ENCODE results near the gene PKD1. TPM values are rescaled to one million over a fixed set of nuclear protein-coding genes. Genes with fewer than 3 reads are reported as not detected.
A peak's percentile ranks its signal among the peaks of the same experiment; 100 is the strongest.

Gene PKD1
- total and polyA plus RNA-seq, 2 of the 13 experiments (the other 11 are each of a cell fraction or from before 2014, with no cell fraction given) = 22.1 to 23.0 TPM

DNA sequence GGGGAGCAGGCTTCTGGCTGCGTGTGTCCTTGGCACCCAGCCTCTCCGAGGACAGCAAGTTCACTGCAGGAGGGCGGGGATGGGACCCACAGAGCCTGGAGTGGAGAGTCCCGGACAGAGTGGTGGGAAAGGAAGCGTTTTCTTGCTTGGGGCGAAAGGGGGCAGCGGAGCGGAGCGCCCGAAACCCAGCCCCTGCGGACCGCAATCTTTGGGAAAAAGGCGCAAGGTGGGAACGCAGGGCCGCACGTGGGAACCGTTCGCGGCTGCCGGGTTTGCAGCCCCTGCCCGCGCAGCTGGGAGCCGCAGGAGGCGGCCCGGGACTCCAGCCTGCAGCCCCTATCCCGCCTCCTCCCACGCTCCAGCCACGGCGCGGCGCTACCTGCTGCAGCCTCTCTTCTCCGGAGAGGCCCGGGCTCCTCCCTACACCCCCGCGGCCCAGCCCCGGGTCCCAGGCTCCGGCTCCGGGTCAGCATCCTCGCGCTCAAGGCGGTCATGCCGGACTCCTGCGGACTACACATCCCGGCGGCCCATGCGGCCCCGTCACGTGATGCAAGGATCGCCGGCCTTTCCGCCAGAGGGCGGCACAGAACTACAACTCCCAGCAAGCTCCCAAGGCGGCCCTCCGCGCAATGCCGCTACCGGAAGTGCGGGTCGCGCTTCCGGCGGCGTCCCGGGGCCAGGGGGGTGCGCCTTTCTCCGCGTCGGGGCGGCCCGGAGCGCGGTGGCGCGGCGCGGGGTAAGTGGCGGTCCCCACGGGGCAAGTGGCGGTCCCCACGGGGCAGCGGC, 88.2 kb downstream of the PKD1 start, which contains the start of the genes NTHL1 and TSC2 (continued):
- no peak; the same call in none of the 2 replicates for TF ChIP-seq HOXD1 (CRISPR knock-in tag; IDR thresholded peaks at IDR 0.05)
- TF ChIP-seq, protein P1, sequence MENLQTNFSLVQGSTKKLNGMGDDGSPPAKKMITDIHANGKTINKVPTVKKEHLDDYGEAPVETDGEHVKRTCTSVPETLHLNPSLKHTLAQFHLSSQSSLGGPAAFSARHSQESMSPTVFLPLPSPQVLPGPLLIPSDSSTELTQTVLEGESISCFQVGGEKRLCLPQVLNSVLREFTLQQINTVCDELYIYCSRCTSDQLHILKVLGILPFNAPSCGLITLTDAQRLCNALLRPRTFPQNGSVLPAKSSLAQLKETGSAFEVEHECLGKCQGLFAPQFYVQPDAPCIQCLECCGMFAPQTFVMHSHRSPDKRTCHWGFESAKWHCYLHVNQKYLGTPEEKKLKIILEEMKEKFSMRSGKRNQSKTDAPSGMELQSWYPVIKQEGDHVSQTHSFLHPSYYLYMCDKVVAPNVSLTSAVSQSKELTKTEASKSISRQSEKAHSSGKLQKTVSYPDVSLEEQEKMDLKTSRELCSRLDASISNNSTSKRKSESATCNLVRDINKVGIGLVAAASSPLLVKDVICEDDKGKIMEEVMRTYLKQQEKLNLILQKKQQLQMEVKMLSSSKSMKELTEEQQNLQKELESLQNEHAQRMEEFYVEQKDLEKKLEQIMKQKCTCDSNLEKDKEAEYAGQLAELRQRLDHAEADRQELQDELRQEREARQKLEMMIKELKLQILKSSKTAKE (CRISPR knock-in tag; IDR thresholded peaks at IDR 0.05; ENCODE audit: borderline replicate concordance) = peak; percentile 48; the same call in 1 of the 2 replicates
- peak; percentile 71 for TF ChIP-seq ZNF891 (CRISPR knock-in tag; IDR thresholded peaks at IDR 0.05)
- TF ChIP-seq MBD4 (IDR thresholded peaks at IDR 0.05; ENCODE audit: borderline replicate concordance, low read length) = no peak
- TF ChIP-seq IRF2 (CRISPR knock-in tag; IDR thresholded peaks at IDR 0.05) = peak; percentile 96
- TF ChIP-seq NFE2L2 (IDR thresholded peaks at IDR 0.05; ENCODE audit: low read length) = no peak
- 0 out of 2 replicates have a peak, but pooled peaks have one; percentile 16 for TF ChIP-seq ZNF292 (CRISPR knock-in tag; IDR thresholded peaks at IDR 0.05; ENCODE audit: borderline replicate concordance, low read depth)
- no peak for TF ChIP-seq PAF1 (CRISPR knock-in tag; IDR thresholded peaks at IDR 0.05)
- TF ChIP-seq, protein P2, sequence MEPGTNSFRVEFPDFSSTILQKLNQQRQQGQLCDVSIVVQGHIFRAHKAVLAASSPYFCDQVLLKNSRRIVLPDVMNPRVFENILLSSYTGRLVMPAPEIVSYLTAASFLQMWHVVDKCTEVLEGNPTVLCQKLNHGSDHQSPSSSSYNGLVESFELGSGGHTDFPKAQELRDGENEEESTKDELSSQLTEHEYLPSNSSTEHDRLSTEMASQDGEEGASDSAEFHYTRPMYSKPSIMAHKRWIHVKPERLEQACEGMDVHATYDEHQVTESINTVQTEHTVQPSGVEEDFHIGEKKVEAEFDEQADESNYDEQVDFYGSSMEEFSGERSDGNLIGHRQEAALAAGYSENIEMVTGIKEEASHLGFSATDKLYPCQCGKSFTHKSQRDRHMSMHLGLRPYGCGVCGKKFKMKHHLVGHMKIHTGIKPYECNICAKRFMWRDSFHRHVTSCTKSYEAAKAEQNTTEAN (CRISPR knock-in tag; conservative IDR thresholded peaks at IDR 0.05) = no peak
- no peak for TF ChIP-seq ARHGAP35 (CRISPR knock-in tag; IDR thresholded peaks at IDR 0.05; ENCODE audit: borderline replicate concordance)
- TF ChIP-seq, protein P3, sequence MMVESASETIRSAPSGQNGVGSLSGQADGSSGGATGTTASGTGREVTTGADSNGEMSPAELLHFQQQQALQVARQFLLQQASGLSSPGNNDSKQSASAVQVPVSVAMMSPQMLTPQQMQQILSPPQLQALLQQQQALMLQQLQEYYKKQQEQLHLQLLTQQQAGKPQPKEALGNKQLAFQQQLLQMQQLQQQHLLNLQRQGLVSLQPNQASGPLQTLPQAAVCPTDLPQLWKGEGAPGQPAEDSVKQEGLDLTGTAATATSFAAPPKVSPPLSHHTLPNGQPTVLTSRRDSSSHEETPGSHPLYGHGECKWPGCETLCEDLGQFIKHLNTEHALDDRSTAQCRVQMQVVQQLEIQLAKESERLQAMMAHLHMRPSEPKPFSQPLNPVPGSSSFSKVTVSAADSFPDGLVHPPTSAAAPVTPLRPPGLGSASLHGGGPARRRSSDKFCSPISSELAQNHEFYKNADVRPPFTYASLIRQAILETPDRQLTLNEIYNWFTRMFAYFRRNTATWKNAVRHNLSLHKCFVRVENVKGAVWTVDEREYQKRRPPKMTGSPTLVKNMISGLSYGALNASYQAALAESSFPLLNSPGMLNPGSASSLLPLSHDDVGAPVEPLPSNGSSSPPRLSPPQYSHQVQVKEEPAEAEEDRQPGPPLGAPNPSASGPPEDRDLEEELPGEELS (CRISPR knock-in tag; IDR thresholded peaks at IDR 0.05) = peak; percentile 48; the same call in 1 of the 2 replicates
- TF ChIP-seq, protein P4, sequence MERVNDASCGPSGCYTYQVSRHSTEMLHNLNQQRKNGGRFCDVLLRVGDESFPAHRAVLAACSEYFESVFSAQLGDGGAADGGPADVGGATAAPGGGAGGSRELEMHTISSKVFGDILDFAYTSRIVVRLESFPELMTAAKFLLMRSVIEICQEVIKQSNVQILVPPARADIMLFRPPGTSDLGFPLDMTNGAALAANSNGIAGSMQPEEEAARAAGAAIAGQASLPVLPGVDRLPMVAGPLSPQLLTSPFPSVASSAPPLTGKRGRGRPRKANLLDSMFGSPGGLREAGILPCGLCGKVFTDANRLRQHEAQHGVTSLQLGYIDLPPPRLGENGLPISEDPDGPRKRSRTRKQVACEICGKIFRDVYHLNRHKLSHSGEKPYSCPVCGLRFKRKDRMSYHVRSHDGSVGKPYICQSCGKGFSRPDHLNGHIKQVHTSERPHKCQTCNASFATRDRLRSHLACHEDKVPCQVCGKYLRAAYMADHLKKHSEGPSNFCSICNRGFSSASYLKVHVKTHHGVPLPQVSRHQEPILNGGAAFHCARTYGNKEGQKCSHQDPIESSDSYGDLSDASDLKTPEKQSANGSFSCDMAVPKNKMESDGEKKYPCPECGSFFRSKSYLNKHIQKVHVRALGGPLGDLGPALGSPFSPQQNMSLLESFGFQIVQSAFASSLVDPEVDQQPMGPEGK (CRISPR knock-in tag; IDR thresholded peaks at IDR 0.05) = peak; percentile 68
- TF ChIP-seq, protein P5, sequence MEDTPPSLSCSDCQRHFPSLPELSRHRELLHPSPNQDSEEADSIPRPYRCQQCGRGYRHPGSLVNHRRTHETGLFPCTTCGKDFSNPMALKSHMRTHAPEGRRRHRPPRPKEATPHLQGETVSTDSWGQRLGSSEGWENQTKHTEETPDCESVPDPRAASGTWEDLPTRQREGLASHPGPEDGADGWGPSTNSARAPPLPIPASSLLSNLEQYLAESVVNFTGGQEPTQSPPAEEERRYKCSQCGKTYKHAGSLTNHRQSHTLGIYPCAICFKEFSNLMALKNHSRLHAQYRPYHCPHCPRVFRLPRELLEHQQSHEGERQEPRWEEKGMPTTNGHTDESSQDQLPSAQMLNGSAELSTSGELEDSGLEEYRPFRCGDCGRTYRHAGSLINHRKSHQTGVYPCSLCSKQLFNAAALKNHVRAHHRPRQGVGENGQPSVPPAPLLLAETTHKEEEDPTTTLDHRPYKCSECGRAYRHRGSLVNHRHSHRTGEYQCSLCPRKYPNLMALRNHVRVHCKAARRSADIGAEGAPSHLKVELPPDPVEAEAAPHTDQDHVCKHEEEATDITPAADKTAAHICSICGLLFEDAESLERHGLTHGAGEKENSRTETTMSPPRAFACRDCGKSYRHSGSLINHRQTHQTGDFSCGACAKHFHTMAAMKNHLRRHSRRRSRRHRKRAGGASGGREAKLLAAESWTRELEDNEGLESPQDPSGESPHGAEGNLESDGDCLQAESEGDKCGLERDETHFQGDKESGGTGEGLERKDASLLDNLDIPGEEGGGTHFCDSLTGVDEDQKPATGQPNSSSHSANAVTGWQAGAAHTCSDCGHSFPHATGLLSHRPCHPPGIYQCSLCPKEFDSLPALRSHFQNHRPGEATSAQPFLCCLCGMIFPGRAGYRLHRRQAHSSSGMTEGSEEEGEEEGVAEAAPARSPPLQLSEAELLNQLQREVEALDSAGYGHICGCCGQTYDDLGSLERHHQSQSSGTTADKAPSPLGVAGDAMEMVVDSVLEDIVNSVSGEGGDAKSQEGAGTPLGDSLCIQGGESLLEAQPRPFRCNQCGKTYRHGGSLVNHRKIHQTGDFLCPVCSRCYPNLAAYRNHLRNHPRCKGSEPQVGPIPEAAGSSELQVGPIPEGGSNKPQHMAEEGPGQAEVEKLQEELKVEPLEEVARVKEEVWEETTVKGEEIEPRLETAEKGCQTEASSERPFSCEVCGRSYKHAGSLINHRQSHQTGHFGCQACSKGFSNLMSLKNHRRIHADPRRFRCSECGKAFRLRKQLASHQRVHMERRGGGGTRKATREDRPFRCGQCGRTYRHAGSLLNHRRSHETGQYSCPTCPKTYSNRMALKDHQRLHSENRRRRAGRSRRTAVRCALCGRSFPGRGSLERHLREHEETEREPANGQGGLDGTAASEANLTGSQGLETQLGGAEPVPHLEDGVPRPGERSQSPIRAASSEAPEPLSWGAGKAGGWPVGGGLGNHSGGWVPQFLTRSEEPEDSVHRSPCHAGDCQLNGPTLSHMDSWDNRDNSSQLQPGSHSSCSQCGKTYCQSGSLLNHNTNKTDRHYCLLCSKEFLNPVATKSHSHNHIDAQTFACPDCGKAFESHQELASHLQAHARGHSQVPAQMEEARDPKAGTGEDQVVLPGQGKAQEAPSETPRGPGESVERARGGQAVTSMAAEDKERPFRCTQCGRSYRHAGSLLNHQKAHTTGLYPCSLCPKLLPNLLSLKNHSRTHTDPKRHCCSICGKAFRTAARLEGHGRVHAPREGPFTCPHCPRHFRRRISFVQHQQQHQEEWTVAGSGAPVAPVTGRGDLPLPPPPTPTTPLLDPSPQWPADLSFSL (CRISPR knock-in tag; IDR thresholded peaks at IDR 0.05) = peak; percentile 55; the same call in 1 of the 2 replicates
- no peak for TF ChIP-seq TEAD2 (CRISPR knock-in tag; IDR thresholded peaks at IDR 0.05)
